ENCODE results near the gene ATP8B4.

DNA sequence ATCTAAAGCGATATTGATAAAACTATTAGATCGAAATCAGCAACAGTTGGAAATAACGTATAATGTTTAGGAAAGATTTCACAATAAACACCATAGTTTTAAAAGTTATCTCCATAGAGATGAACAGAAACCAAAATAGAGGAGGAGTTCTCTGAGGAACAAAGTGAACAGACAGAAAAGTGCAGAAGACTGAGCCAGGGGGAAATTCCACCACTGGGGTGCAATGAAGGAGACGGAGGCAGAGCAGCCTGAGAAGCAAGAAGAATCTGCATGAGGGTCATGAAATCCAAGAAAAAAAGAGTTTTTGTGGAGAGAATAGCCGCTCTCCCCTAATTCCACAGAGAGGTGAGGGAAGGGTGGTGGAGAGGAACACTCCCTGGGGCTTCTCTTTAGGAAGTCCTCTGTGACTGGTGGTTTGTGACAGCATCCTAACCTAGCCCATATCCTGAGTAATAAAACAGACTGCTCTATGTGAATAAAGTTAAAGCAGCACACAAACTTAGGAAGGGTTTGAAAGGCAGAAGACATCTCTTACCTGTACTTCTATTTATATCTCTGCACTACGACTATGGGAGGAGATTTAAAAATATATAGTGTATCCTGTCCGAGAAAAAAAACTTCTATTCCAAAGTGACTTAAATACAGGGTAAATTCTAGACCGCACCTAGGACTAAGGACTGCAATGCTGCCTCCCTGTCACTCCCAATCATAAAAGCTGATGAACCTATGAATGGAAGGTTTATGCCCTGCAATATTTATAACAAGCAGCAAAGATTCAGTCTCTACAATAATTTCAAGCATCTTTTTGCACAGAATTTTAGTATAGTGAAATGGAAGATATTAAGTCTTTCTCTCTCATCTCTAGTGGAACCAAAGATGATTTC lies 22.9 kb downstream of the ATP8B4 start:
- TF ChIP-seq CTCF (IDR thresholded peaks at IDR 0.05) (no peak), POLR2A (IDR thresholded peaks at IDR 0.05) (no peak), EP300 (IDR thresholded peaks at IDR 0.05) (no peak)

Measured in tibial nerve (tissue), 4 donors.